Esophagus squamous epithelium (tissue), 4 donors: ENCODE results near the gene MICALL2.

ENCODE experiments used
- POLR2A ChIP-seq, 4 donors: fragments of 450-650 bp; IDR thresholded peaks; one replicate each; pipeline ENCODE4 v1.6.1; 2017; ENCODE audit warnings: antibody characterized with exemption in 4 of 4, mild to moderate bottlenecking in 4 of 4, moderate library complexity in 3 of 4
- TF ChIP-seq, protein P1 (sequence below), 6 experiments: fragments of 450-650 bp in 4 of 6; fragments of 200-600 bp in 2 of 6; sonication (generic) in 2 of 6; IDR thresholded peaks; one replicate each; pipeline ENCODE4 v1.5.1; 2016 to 2019; ENCODE audit warnings: antibody characterized with exemption in 6 of 6, mild to moderate bottlenecking in 4 of 6, moderate library complexity in 4 of 6

DNA sequence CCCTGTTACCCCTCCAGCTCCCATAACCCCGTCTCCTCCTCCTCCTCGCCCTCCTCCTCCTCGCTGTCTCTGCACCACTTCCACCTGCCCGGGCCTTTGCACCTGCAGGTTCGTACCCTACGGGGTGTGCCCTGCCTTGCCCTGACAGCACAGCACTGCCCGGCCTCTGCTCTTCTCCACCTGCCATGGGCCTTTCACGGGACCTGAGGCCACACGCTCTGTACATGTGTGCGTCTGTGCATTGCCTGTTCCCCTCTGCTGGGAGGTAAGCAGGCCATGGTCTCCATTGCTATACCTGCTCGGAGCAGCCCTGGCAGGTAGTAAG lies 40.0 kb downstream of the MICALL2 start:
- TF ChIP-seq POLR2A (IDR thresholded peaks at IDR 0.05): no peak
- TF ChIP-seq, protein P1, sequence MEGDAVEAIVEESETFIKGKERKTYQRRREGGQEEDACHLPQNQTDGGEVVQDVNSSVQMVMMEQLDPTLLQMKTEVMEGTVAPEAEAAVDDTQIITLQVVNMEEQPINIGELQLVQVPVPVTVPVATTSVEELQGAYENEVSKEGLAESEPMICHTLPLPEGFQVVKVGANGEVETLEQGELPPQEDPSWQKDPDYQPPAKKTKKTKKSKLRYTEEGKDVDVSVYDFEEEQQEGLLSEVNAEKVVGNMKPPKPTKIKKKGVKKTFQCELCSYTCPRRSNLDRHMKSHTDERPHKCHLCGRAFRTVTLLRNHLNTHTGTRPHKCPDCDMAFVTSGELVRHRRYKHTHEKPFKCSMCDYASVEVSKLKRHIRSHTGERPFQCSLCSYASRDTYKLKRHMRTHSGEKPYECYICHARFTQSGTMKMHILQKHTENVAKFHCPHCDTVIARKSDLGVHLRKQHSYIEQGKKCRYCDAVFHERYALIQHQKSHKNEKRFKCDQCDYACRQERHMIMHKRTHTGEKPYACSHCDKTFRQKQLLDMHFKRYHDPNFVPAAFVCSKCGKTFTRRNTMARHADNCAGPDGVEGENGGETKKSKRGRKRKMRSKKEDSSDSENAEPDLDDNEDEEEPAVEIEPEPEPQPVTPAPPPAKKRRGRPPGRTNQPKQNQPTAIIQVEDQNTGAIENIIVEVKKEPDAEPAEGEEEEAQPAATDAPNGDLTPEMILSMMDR (IDR thresholded peaks at IDR 0.05): no peak
